Frontal cortex (tissue), 4 donors: ENCODE results near the gene SCUBE1. TPM values are rescaled to one million over a fixed set of nuclear protein-coding genes. Genes with fewer than 3 reads are reported as not detected.

Experiments
- DNase-seq, 2 donors: peaks; one replicate each; pipeline ENCODE4 v3.0.0; 2012; ENCODE audit warnings: low spot score in 2 of 2
- FAIRE-seq: peaks from 2 replicates; lab custom pipeline; 2012; peaks lifted over from hg19 to GRCh38; lab: Jason Lieb, UNC
- total RNA-seq: library from RNA; depleted of rRNA; stranded (reverse); fragments of >200 nt; gene quantifications from one replicate; pipeline ENCODE4 v1.2.3, GENCODE V29; 2014
- donor health status: control.
- donor health status: control.
- donor health status: control.

SCUBE1 gene
- total RNA-seq, 1 donor from 2014 or later, result 26.1 TPM

DNA sequence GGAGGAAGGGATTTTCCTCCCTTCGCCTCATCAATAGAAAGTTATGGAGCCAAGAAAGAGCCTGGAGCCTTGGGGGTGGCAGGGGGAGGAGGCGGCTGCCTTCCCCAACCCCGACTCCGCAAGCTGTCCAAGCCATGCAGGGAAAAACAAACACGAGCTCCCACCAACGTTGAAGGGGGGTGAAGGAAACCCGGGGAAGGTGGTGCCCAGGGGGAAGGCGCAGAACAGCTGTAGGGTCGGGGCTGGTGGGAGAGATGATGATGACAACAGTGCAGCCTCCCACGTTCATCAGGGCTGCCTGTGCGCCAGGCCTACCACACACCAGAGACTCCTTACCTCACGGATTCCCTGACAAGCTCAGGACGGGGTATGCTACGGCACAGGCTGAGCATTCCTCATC lies 73.5 kb downstream of the SCUBE1 start:
- no peak for FAIRE-seq
- peak in 1 of 2 donors; percentile 50 for DNase-seq

DNA sequence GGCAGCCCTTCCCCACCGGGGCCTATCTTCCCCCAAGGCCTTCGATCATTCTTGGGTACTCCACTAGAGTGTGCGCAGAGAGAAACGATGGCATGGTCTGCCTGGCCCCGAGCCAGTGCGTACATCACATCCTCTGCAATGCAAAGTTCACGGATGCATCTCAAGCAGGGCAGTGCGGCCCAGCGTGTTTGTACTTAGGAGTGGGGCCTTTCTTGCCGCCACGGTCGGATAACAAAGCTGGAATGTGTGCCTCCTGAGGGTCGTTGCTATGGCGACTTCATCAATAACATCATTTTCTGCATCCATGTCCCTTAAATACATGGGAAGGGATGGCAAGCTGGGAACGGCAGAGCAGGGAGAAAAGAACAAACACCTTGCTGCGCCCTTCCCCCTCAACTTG lies 73.9 kb downstream of the SCUBE1 start:
- FAIRE-seq (no peak), DNase-seq (no peak)

DNA sequence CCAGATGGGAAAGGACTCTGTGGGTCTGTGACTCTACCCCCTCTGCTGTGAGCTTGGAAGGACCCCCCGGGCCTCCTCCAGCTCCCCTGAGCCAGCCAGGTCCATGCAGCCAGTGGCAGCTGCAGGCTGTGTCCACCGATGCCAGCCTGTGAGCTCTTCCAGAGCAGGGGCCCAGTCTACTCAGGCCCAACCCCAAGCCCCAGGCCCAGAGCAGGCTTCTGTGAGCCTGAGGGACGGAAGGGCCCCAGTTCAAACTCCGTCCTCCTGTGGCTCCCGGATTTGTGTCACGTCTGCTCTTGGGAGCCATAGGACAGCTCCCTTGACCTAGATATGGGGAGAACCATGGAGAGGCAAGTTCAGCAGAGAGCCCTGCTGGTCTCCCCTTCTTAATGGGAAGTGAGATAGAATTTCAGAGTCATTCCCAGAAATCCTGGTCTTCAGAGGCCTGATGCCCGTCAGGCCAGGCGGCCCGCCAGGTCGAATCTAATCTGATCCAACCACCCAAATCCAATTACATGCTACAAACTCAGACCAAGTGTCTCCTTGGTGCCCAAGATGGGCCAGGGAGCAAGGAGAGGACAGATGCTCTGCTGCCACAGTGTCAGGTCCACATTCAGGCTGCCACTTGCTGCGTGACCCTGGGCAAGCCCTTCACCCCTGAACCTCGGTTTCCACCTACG lies 75.1 kb downstream of the SCUBE1 start:
- no peak for FAIRE-seq

DNA sequence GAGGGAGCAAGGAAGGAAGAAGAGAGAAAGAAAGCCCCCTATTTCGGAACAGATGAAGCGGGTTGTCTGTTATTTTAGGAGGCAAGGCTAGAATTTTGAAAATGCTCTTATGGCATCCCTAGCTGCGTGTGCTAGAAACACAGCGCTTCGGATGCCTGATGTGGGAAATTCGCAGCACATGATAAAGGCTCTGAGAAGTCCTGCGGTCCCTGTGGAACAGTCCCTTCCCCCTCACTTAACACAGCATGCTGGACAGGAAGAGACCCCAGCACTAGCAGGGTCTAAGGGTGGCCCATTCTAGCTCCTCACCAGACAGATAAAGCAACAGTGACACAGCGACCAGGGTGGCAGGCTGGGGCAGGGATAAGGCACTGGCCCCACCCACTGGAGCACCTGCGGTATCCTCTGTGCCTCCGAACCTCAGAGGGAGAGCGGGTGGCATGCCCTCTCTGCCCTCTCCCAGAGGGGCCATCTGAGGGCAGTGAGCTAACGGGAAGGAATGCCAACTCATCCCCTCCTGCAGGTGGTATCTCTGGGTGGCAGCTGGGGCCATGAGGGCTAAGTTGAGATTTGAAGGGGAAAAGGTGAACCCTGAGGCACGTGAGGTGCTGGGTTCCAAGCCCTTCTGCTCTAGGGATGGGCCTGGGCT lies 75.7 kb downstream of the SCUBE1 start:
- FAIRE-seq (no peak), DNase-seq (no peak)

More for the DNA sequence above, 75.1 kb downstream of the SCUBE1 start:
- no peak for DNase-seq

DNA sequence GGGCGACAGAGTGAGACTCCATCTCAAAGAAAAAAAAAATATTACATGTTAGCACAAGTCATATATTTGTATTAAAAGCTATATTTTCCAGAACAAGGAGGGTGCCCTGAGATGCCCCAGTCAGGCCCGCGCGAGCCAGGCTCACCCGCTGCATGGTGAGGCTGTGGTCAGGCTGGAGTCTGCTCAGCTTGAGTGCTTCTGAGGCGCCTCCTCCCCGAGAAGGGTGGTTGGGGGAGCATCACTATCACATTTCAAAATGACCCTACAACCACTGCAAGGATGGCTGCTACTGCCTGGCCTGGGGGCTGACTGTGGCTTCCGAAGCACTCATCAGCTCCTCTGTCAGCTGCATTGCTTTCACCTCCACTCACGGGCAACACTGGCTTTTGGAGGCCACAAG lies 77.1 kb downstream of the SCUBE1 start:
- no peak for DNase-seq
- no peak for FAIRE-seq

DNA sequence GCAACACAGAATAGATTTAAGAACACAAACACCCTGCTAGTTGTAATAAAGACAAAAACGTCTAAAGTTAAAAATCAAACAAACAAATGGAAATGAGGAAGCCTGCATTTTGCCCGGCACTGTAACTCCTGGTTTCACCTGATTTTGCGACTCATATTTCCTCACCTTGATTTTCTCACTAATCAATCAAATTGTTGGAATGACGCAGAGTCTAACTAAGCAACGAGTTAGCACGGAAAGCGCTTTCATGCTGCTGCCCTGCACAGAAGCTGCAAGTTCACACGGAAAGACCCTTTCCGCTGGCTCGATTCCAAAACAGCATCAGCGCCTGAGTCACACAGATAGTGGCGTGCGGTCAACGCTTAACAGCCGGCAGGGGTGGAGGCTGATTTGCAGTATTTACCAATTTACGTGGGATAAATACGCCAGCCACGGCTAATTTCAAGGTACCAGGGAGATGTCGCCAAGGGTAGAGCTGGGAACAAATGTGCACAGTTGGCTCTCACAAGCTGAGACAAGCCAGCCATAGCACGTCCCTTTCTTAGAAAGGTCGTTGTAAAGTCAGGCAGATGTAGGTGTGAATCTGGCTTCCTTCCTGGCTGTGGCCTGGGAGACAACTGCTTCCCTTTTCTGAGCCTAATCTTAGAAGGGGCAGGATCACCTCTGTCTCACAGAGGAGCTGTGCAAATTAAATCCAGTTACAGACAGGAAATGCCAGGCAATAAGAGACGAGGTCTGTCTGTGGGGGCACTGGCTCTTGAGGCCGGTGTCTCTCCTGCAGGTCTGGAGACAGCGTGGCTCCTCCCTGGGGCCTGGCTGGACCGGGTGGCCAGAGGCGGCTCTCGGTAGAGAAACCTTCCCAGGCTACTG lies 79.3 kb downstream of the SCUBE1 start:
- no peak for FAIRE-seq

DNA sequence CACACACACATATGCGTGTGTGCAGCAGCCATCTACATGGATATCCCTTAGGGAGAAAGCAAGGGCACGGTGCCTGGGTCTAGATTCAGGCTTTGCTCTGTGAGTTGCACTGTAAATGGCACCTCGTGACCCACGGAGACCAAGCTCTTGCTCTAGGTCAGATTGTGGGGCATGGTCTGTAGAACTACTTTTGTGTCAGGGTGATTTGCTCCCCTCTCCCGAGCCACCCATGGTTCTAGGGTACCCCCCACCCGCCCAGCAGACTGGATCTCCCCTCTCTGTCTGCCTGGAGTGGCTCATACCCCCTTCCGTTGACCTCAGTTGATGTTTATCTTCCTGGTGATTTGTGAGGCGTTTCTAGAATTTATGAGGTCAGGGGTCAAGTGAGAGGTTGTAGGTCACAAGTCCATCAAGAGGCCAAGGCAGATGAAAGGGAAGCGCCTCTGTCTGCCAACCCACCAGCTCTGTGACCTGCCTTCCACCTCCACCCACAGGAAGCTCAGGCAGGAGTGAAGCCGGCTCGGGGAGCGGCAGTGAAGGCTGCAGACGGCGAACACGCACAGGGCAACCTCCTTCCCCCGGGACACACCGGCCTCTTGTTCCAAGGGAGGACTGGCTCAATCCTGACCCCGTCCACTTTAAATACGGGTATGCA lies 80.1 kb downstream of the SCUBE1 start:
- DNase-seq, result no peak
- no peak for FAIRE-seq

More for the DNA sequence above, 79.3 kb downstream of the SCUBE1 start:
- no peak for DNase-seq

DNA sequence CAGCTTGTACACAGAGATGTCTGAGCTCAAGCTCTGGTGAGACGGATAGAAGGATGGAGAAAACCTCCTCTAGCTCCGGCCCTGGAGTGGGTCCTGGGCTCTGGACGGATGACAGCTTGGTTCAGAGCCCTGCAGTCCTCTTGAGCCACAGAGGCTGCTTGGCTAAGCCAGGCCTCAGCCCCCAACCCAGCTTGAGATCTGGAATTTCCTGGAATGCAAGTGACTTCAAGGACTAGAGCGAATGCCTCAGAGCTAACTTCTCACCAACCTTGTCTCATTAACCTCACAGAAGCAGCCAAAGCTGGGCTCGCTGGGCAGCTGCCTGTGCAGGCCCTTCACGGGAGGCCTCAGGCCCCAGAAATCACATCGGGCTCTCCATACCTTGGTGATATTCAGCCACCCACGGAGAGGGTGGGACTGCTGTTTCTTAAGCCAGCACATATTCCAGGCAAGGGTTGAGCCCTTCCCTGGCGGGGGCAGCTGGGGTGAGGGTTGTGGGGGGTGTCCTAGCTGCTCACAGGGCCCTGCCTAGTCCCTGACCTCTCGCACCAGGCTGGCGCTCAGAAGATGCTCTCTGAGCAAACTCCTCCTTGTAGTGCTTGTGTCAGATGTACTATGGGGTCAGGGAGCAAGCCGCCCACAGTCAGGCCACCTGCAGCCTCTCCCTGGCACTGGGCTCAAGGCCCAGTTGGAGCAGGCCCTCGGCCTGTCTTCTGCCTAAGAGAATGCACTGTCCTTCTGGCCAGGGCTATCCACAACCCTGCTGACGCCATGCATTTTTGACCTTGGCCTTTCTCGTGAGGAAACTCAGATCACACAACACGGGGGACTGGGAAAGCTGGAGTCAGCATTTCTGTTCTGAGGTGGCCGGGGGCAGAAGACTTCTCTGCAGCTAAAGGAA lies 82.6 kb downstream of the SCUBE1 start:
- DNase-seq (no peak), FAIRE-seq (no peak)

DNA sequence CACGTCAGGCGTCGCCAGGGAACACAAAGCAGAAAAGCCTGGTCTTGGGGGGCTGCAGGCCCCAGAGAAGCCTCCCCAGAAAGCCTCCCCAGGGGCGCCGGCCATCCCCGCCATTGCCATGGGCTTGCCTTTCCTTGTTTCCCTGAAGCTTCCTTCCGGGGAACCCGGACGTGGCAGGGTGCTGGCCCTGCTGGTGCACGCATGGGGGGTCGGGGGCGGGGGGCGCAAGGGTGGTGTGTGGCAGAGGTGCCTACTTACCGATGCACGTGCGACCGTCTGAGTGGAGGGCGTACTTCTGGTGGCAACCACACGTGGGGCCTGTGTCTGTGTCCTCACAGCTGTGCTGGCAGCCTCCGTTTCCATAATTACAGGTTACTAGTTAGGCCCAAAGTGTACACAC lies 85.2 kb downstream of the SCUBE1 start:
- FAIRE-seq (no peak), DNase-seq (no peak)

DNA sequence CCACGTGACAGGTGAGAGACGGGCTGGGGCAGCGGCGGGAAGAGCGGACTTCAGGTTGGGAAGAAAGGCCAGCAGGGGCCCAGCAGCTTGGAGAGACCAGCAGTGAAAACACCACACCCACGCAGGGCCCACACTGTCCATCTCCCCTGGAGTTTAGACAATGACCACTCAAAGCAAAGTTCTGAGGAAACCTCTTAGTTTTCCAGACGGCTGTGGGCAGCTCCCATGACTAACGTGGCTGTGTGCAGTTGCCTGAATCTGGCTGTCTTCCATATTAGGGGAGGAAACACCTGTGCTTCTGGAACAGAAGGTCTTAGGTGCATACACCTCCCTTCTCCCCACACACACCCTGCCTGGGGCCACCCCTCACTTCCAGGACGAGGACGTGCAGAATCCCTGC lies 85.6 kb downstream of the SCUBE1 start:
- no peak for DNase-seq
- FAIRE-seq, result no peak

DNA sequence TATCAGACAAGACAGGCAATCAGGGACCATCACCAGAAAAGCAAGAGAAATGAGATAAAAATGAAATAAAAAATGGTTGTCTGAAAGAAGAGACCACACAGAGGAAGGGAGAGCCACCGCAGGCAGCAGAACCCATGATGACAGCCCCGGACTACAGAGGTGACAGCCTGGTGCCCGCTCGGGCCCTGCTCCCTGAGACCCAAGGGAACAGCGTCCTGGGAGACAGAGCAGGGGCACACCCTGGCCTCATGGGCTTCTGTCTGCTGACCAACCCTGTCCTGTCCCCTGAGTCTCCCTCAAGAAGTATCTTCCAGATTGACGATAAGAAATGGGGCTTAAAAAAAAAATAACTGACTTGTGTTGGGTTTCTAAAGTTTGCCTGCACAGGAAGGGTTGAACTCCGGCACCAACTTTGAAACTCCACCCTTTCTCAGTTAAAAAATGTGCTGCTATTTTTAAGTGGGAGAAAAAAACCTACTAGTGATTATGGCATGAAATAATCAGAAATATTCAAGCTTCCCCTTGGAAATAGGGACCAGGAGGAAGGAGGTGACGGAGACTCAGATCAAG lies 86.1 kb downstream of the SCUBE1 start:
- DNase-seq, result no peak
- no peak for FAIRE-seq

DNA sequence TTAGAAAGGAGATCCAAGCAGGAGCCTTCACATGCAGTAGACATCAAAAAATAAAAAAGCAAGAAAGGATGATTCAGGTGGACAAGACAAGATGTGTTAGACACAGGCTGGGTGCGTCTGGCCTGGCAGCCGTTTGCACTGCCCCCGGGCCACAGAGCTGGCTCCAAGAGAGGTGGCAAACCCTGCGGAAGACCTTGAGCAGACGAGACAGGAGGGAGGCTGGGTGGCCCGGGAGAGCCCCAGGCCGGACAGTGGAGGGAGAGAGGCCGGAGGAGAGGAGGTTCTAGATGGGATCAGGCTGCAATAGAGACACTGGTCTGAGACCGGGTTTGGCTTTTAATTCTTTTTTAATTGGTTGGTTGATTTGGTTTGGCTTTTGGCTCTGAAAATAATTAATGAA lies 86.6 kb downstream of the SCUBE1 start:
- DNase-seq (no peak), FAIRE-seq (no peak)

DNA sequence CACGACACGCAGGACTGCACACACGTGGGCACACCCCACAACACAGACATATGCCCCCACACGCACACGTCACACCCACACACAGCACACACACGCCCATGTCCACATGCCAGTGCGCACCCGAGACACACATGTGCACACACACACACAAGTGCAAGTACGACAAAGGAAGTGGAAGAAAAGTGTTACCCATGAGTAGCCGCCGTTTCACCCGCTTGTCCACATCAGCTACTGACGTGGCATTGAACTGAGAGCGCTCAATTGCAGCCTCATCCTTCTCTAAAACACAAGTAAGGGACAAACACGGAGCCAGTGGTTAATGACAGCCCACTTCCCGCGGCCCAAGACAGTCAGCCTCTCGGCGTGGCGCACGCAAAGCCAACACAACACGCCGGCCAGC lies 87.9 kb downstream of the SCUBE1 start:
- FAIRE-seq (no peak), DNase-seq (no peak)

DNA sequence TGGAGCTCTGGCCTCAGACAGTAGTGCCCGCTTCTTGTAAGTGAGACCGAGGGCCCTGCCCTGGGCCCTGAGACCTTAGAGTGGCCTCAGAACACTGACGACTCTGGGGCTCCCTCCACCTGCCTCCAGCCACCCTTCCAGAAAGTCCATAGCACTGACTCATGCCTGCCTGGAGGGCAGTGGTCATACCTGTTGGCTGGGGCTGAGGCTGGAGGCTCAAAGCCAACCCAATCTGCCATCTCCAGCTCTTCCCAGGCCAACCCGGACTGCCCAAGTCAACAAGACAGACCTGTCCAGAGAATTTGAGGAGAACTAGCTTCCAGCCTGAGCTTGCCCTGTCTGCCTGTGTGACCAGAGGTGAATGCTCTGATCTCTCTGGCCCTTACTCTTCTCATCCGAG lies 89.3 kb downstream of the SCUBE1 start:
- DNase-seq, result no peak
- FAIRE-seq, result no peak

DNA sequence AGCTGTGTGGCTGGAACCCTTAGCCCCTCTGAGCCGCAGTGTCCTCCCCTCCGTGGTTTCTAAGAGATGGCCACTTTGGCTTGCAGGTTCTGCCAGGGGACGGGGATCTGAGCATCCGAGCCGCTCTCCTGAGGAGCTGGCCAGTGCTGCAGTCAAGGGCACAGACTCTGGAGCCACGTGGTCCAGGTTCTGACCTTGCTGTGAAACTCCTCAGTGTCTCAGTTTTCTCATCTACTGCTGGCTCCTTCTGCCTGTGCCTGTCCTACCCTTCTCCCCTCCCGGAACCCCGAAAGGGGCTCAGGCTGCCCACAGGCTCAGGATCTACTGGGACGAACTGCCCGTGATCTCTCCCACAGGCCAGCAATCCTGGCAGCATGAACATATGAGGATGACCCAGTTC lies 90.9 kb downstream of the SCUBE1 start:
- DNase-seq, result no peak
- FAIRE-seq, result no peak

DNA sequence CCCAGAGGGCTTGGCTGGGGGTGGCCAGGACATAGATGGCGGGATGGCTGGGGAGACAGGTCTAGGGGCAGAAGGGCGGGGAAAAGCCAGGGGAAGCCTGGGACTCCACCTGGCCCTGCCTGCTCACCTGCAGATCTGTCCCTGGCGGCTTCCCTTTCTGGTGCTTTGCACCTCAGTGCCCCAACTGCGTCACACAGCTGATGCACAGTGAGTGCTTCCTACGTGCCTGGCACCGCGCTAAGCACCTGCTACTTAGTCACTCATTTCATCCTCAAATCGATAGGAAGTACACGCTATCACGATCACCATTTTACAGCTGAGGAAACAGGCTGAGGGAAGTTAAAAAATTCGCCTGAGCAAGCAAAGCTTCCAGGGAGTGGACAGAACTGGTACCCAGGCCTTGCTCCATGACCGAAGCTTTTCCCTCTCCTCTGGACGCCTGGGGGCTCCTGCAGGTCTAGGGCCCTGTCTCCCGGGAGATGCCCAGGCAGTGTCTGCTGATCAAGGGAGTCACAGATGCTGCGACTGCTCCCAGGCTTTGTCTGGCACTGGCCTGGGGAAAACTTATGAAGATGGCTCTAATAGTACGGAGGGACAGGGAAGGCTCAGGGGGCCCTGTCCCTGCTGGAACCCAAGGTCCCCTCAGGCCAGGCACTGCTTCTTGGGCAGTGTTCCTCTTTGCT lies 93.2 kb downstream of the SCUBE1 start:
- no peak for FAIRE-seq
- no peak for DNase-seq

DNA sequence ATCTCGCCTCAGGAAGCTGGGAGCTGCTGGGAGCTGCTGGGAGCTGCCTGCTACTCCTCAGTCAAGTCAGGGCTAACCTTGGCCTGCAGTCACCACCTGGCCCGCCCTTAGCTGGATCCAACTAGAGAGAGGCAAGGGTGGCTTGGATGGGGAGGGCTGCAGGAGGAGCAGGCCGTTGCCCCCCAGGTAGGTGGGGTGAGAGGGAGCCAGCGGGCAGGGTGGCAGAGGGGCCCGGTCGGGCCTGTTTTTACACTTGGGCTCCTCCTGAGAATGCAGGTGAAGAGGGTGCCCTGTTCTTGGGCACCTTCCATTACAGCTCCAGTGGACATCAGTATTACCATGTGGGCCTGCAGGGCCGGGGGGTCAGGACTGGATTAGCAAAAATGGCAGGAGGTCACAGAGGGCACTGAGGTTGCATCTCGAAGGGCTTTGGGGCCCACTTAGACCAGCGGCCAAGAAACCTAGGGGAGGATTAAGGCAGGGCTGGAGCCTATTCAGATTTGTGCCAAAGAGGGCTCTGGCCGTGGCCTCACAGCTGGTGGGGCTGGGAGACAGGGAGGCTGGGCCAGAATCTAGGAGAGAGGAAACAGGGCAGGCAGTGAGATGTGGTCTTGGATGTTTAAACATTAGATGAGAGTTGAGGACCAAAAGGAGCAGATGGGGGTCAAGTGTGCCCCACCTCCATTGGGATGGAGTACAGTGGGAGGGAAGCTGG lies 95.5 kb downstream of the SCUBE1 start:
- DNase-seq (no peak), FAIRE-seq (no peak)

DNA sequence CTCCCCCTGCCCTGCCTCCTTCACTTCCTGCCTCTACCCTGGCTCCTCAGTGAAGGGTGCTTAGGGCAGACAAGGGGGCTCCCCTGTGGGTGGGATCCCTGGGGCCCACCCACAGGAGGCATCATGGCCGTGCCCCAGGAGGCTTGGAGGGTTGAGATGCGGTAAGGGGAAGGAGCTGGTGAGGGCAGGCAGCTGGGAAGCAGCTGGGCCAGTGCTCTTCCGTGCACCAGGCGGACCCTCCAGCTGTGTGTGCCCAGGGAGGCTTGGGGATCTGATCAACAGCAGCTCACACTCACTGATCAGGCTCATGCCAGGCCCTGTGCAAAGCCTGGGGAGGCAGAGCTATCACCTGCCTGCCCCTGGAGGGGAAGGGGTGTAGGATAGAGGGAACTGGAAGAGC lies 97.0 kb downstream of the SCUBE1 start:
- no peak for FAIRE-seq
- DNase-seq, result no peak
